ENCODE measurements around the gene TMEM175. TPM values are rescaled to one million over a fixed set of nuclear protein-coding genes. Genes with fewer than 3 reads are reported as not detected.

Gene TMEM175
- total RNA-seq, 1 experiment from 2014 or later: 10.0 TPM

- DNase-seq (ENCODE audit: low spot score): no peak
- H3K9me3 ChIP-seq (ENCODE audit: low read depth, low read length, poor library complexity, severe bottlenecking): no peaks in the 10 kb centered on the region
- intact Hi-C loops (cut with micrococcal nuclease; ENCODE audit: unreplicated experiment): loop anchor here (10.0 kb wide), 1 partner anchor 244 kb away; no protein-coding TSS in a partner anchor
- no peak overlapping the region for H3K27ac ChIP-seq (ENCODE audit: low read depth, low read length, poor library complexity, severe bottlenecking)
- TF ChIP-seq EZH2 (IDR thresholded peaks at IDR 0.05; ENCODE audit: borderline replicate concordance, low read depth, low read length, poor library complexity, severe bottlenecking): no peak
- TF ChIP-seq CTCF (conservative IDR thresholded peaks at IDR 0.05; ENCODE audit: low read depth, low read length): no peak
- H3K4me3 ChIP-seq (ENCODE audit: low read depth, low read length, poor library complexity, severe bottlenecking): no peak overlapping the region
- peaks cover 8% of the 10 kb centered on the region for H3K4me1 ChIP-seq (ENCODE audit: insufficient read depth, low read length, poor library complexity, severe bottlenecking)
- ChIA-PET CTCF (no interaction called here), POLR2A (ENCODE audit: low non-redundant PET) (no interaction called here)
- no TSS peak for BruUV-seq (replicated peaks)
- no peaks in the 10 kb centered on the region for H3K36me3 ChIP-seq (ENCODE audit: insufficient read depth, low read length, poor library complexity, severe bottlenecking)
- H3K27me3 ChIP-seq (replicated peaks; ENCODE audit: insufficient read depth, low read depth, low read length, poor library complexity): no peaks in the 10 kb centered on the region
These were observed 56.8 kb downstream of the TMEM175 start for GRCh38 chr4:988726-989721.

- ChIA-PET POLR2A (ENCODE audit: low non-redundant PET) (no interaction called here), CTCF (no interaction called here)
- no TSS peak for BruUV-seq (replicated peaks)
- no peak overlapping the region for H3K27ac ChIP-seq (ENCODE audit: low read depth, low read length, poor library complexity, severe bottlenecking)
- intact Hi-C loops (cut with micrococcal nuclease; ENCODE audit: unreplicated experiment): loop anchor here (10.0 kb wide), 1 partner anchor 245 kb away; no protein-coding TSS in a partner anchor
- H3K4me3 ChIP-seq (ENCODE audit: low read depth, low read length, poor library complexity, severe bottlenecking): no peak overlapping the region
- no peaks in the 10 kb centered on the region for H3K9me3 ChIP-seq (ENCODE audit: low read depth, low read length, poor library complexity, severe bottlenecking)
- no peaks in the 10 kb centered on the region for H3K36me3 ChIP-seq (ENCODE audit: insufficient read depth, low read length, poor library complexity, severe bottlenecking)
- no peaks in the 10 kb centered on the region for H3K27me3 ChIP-seq (replicated peaks; ENCODE audit: insufficient read depth, low read depth, low read length, poor library complexity)
- no peak for DNase-seq (ENCODE audit: low spot score)
- no peak for TF ChIP-seq CTCF (conservative IDR thresholded peaks at IDR 0.05; ENCODE audit: low read depth, low read length)
- no peak for TF ChIP-seq EZH2 (IDR thresholded peaks at IDR 0.05; ENCODE audit: borderline replicate concordance, low read depth, low read length, poor library complexity, severe bottlenecking)
- H3K4me1 ChIP-seq (ENCODE audit: insufficient read depth, low read length, poor library complexity, severe bottlenecking): peaks cover 8% of the 10 kb centered on the region
These were observed 57.6 kb downstream of the TMEM175 start for GRCh38 chr4:989722-990471.

GRCh38 chr4:990746-991367, 58.6 kb downstream of the TMEM175 start:
- intact Hi-C loops (cut with micrococcal nuclease; ENCODE audit: unreplicated experiment): no loop called here
- TF ChIP-seq CTCF (conservative IDR thresholded peaks at IDR 0.05; ENCODE audit: low read depth, low read length) (no peak), EZH2 (IDR thresholded peaks at IDR 0.05; ENCODE audit: borderline replicate concordance, low read depth, low read length, poor library complexity, severe bottlenecking) (no peak)
- H3K4me1 ChIP-seq (ENCODE audit: insufficient read depth, low read length, poor library complexity, severe bottlenecking): peaks cover 5% of the 10 kb centered on the region
- DNase-seq (ENCODE audit: low spot score): no peak
- no peaks in the 10 kb centered on the region for H3K27me3 ChIP-seq (replicated peaks; ENCODE audit: insufficient read depth, low read depth, low read length, poor library complexity)
- no TSS peak for BruUV-seq (replicated peaks)
- ChIA-PET CTCF (no interaction called here), POLR2A (ENCODE audit: low non-redundant PET) (no interaction called here)
- no peak overlapping the region for H3K4me3 ChIP-seq (ENCODE audit: low read depth, low read length, poor library complexity, severe bottlenecking)
- H3K27ac ChIP-seq (ENCODE audit: low read depth, low read length, poor library complexity, severe bottlenecking): no peak overlapping the region
- no peaks in the 10 kb centered on the region for H3K36me3 ChIP-seq (ENCODE audit: insufficient read depth, low read length, poor library complexity, severe bottlenecking)
- H3K9me3 ChIP-seq (ENCODE audit: low read depth, low read length, poor library complexity, severe bottlenecking): no peaks in the 10 kb centered on the region
